NCI-H2171 treated with DMSO at 0.1 percent for 48 hours (cell line): Measurements from ENCODE around the gene STEAP3.
A peak's percentile ranks its signal among the peaks of the same experiment; 100 is the strongest.

Source experiments
- DNase-seq: peaks from one replicate; lab custom pipeline; 2025; lab: John Stamatoyannopoulos, UW

Gene STEAP3

GRCh38 chr2:119197529-119198239, 25.9 kb upstream of the STEAP3 start:
- no peak for DNase-seq

DNA sequence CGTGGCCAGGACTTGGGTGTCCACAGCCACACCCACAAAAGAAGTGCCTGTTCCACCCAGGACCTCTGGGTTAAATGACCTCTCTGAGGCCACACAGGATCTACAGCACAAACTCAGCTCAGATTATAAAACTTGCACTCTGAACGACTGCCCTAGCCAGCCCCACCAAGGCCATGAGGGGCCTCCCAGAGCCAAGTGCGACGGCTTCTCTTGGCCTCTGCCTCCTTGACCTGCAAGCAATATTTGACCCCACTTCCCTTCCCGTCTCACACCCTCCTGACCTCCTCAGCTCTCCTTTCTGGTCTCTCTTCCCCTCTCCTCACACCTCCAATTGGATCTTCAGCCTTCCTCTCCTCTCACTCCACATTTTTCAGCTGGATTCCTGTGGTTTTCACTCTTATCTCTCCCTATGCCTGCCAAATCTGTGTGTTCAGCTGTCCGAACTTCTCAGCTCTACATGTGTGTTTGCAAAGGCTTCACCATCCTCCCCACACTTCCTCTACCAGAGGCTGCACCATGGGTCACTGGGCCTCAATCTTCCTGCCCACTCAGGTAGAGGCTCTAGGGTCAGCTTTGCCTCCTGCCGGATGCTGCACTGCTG, 25.3 kb upstream of the STEAP3 start:
- no peak for DNase-seq

DNA sequence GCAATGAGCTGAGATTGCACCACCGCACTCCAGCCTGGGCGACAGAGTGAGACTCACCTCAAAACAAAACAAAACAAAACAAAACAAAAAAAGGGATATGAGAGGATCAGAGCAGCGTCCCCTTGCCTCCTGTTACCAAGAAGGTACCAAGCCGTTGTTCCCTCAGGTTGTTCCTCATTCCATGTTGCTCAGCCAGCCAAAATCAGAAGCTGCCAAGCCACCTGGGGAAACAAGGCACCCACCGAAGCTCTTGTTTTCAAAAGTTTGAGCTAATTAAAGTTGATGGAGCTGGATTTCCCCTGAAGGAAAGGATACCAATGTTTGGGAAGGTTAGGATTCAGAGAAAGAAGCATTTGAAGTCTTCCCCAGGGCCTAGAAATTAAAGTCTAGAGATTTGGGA, 21.8 kb upstream of the STEAP3 start:
- DNase-seq = no peak

GRCh38 chr2:119202610-119203310, 20.9 kb upstream of the STEAP3 start:
- DNase-seq = no peak

GRCh38 chr2:119204525-119204924, 19.1 kb upstream of the STEAP3 start:
- DNase-seq = no peak

DNA sequence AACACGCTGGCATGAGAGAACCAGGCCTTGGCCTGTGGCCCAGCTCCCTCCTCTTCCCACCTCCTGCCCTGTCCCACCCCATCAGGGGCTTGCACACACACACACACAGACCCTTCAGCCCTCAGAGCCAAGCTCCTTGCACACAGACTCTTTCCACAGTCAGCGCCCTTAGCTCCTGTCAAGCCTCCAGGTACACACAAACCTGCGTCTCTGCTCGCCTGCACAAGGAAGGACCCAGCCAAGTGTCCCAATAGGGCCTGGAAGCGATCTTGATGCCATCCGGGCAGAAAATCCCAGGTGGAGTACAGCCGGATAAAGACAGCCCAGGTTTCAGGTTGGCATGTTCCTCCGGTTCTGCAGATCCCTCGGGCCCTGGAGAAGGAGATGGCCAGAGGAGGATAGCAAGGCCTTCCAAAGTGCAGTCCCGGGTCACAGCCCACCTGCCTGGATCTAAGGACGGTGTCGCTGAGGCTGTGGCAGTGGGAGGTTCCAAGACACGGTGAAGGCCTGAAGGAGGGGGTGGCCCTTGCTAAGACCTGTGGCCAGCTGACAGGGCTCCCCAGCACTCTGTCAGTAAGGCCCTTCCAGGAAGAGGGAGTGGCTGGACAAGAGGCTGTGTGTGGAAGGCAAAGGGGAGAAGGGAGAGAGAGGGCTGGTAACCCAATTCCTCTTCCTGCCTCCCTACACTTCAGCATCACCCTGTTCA, 18.5 kb upstream of the STEAP3 start:
- DNase-seq = no peak

DNA sequence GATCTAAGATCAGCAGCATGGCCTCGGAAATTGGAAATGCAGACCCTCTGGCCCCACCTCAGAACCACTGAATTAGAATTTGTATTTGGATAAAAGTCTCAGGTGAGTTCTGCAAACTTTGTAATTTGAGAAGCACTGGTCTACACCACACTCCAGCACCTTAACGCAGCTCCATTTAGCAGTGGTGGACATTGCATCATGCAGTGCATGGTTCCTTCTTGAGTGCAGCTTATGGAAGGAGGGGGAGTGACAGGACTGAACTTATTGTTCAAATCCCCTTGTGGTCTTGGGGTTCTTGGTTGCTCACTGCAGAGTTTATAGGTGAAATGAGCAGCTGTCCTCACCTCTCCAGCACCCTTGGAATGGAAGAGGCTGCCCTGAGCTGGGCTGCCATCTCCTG, 17.4 kb upstream of the STEAP3 start:
- no peak for DNase-seq

DNA sequence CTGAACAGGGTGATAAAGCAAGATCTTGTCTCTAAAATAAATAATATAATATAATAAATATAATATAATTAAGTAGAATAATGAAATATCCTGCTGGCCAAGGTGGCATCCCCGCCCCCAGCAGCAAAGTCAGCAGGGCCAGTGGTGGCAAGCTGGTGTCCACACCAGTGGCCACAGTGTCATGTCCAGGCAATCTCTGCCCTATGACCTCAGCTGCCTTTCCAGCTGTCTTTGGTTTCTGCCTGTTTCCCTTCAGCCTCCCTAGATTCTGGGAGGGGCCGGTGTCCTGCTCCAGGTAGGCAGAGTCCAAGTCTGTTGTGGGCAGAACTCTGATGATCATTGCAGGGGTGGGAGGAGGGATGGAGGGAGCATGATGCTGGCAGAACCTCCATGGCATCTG, 16.2 kb upstream of the STEAP3 start:
- no peak for DNase-seq

- no peak for DNase-seq
These were observed 14.8 kb upstream of the STEAP3 start for GRCh38 chr2:119208791-119209203.

DNA sequence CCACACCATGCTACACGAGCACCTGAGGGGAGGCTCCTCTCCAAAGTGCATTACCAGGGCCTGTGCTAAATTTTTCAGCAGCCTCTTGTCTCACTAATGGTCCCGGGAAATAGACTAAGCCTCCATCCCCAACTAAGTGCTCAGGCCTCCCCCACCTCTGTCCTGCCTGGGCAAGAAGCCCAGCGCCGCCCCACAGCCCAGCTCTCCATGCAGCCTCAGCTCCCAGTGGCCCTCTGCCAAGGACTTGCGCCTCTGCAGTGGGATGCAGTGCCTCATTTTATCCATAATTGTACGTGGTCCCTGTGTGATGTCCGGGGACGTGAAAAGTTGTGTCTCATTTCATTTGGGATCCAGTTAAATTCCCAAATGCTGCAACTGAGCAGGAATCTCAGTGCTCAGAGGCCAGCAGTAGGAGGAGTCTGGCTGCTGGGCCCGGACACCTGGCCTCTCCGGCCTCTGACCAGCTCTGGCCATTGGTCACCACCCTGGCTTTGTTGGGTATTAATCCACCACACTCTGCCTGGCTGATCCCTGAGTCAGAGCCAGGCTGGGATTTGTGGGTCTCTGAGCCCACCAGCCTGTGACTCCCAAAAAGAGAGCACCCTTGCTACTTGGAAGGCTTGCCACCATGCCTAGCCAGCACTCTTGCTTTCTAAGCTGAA, 11.4 kb upstream of the STEAP3 start:
- no peak for DNase-seq

DNA sequence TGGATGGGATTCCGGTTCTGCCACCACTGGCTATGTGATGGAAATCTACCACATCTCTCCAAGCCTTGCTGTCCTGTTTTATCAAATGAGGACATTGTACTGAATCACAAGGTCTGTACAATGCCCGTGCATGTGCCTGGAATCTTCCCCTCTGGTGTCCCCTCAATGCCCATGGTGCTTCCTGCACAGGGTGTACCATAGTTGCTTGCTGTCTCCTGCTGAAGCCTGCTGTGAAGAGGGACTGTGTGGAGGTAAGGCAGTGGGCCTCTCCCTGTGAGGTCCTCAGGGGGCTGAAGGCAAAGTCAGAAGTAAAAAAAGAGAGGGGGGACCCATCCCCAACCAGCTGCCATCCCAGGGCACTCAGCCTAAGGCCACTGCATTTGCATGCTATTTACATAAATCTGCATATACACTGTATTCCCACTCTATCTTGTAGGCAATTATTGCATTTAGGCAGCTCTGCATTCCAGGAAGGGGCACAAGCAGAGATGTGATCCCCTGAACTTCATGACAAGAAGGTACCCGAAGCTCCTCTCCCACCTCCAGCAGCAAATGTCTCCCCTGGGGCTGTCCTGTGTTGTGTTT, 9.1 kb upstream of the STEAP3 start:
- no peak for DNase-seq

DNA sequence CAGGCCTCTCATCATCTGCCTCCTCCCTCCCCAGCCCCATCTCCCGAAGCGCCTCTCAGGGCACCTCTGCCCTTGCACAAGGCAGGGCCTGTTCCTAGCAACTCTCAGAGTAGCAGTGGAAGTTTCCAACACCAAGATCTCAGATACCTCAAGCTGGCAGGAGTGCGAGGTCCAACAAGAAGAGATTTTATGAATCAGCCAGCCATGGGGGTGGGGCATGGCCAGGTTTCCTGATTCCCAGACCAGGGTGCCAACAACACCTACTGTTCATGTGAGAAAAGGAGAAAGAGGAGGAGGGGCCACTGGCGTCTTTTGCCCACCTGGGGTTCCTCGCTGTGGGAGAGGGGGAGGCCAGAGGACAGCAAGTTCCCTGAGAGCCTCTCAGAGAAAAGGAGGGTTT, 6.6 kb upstream of the STEAP3 start:
- no peak for DNase-seq

- DNase-seq = peak; percentile 97
These were observed 5.1 kb upstream of the STEAP3 start for GRCh38 chr2:119218478-119219064.

GRCh38 chr2:119219873-119220272, 3.8 kb upstream of the STEAP3 start:
- DNase-seq = peak; percentile 27

DNA sequence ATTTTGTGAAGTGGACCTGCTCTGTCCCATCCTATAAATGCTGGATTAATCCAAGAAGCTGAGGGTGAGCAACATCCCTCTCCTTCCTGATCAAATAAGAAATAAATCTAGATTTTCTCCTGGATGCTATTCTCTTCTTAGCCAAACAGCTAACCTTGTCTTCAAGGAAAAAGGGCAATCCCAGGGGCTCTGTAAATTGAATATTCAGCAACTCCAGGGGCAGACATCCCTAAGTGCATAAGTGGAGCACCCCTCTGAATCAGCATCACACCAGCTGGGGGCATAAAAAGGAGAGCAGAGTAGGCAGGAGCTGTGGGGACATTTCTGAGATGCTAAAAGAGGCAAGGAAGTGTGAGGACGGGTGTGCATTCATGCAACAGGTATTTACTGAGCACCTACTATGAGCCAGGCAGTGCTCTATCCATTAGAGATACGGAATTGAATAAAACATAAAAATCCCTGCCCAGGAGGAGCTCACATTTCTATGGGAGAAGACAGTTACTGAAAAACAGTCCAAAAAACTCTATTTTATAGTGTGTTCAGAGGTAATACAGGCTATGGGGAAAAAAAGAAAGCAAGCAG, 2.8 kb upstream of the STEAP3 start:
- no peak for DNase-seq

GRCh38 chr2:119221609-119222008, 2.0 kb upstream of the STEAP3 start:
- DNase-seq = no peak

DNA sequence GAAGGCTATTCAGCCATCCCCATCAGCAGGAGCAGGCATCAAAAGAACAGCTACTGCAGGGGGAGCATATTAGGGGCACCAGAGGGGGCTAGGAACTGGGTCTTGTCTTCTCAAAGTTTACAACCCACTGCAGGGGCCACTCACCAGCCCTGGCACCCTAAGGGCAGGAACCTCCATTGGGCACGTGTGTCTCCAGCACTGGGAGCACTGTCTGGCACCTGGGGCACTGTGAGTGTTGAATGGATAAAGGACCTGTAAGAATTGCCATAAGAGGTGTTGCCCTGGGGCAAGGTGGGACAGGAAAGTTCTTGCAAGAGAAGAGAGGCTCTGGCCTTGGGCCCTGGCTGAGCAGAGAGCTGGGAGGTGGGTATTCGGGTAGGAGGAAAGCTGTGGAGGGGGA, 1.4 kb upstream of the STEAP3 start:
- no peak for DNase-seq

DNA sequence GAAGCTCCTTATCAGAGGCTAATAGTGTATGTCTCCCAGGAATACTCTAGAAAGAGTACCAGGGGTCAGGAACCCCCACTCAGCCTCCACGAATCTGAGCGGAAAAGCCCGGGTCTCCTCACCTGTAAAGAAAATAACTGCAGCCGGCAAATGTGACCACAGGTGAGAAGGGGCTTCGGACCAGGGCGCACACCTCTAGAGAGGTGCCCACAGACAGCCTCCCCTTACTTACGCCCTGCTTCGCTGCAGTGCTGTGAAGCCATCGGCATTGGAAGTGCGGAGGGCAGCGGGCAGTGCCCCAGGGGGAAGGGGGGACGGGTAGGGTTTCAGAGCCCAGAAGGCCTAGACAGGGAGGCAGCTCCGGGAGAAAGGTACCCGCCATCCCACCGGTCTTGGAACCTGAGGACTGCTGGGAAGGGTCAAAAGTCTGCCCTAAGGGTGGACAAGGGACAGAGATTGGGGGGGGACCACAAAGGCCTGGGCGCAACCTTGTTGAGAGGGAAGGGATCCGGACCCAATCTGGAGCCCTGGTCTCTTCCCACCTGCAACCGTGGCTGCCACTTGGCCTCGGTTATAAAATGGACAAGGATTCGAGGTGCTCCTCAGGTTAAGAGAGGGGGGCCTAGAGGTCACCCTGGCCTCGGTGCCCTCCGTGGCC, 642 bp upstream of the STEAP3 start:
- DNase-seq = no peak

GRCh38 chr2:119224391-119225104, 914 bp downstream of the STEAP3 start:
- no peak for DNase-seq
